GM19099 (cell line): ENCODE results near the gene MTNR1A.

Experiments used
- POLR2A ChIP-seq: IDR thresholded peaks from 3 replicates; pipeline ENCODE4 v1.6.1; 2011; ENCODE audit warnings: low read depth; ENCODE audit not compliant: insufficient read length; ENCODE audit errors: extremely low read depth

MTNR1A gene

DNA sequence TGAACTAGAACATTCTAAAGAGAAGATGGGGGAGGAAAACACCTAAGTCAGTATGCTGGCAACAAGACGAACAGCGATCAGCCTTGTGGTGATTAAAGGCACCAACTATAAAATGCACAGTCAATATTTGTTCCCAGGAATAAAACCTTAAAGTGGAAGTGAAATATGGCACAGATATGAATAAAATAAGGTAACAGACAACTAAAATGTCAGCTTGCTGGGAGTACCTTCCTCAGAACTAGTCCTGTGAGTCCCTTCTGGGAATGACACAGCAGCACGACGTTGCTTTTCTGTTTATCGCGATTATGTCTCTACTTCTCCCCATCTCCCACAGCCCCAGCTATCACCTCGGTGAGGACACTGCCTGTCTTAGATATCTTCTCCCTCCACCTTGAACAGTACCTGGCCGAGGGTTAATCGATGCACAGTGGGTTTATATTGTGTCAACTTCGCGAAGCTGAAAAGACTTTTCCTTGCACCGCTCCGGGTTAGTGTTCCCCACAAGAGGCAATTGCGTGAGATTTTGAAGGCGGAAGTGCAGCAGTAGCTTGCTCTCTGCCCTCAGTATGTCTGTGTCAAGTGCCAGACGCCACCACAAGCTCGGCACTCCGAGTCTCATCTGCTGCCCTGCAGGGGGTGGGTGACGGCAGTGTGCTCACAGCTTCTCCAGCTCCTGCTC is 17.4 kb downstream of the MTNR1A start:
- TF ChIP-seq POLR2A, result no peak

DNA sequence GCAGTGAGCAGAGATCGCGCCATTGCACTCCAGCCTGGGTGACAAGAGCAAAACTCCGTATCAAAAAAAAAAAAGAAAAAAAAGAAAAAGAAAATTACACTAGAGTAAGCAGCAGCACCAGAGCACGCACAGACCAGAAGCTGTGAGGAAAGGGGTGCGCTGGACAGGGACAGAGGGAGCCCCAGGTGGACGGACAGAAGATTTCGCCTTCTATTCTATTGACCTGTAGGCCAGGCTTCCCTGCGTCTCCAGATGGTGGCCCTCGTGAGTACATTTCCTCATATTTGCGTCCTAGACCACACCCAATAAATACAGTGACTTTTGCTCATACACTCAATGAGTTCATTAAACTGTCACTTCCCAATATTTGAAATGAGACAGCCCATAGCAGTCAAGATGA is 19.1 kb downstream of the MTNR1A start:
- no peak for TF ChIP-seq POLR2A

DNA sequence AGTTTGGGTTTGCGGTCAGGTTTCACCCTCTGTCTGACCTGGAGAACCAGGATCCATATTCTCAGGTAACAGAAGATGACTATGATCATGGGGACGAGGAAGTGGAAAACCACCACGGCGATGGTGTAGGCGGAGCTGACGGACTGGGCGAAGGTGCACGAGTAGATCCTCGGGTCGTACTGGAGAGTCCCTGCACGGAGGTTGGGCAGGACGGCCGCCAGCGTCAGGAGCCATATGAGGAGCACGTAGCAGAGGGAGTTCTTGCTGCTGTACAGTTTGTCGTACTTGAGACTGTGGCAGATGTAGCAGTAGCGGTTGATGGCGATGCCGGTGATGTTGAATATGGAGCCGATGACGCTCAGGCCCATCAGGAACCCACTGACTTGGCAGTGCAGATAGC is 21.3 kb downstream of the MTNR1A start:
- TF ChIP-seq POLR2A, result no peak

DNA sequence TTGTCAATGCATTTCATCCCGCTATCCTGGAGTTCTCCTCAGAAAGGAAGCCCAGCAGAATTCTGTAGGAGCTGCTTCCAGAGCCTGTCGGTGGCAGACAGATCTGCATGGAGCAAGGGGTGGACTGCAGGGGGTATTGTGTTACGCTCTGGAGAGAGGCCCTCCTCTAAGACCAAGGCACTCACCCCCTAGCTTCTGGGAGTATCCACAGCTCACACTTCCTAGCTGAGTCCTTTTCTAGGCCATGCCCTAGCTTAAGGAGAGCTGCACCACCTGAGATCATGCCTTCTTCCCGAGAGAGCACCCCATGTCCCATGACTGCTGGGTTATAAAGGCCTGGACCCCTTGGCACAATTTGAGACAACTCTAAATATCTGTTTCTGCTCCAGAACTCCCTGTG is 39.1 kb downstream of the MTNR1A start:
- no peak for TF ChIP-seq POLR2A

DNA sequence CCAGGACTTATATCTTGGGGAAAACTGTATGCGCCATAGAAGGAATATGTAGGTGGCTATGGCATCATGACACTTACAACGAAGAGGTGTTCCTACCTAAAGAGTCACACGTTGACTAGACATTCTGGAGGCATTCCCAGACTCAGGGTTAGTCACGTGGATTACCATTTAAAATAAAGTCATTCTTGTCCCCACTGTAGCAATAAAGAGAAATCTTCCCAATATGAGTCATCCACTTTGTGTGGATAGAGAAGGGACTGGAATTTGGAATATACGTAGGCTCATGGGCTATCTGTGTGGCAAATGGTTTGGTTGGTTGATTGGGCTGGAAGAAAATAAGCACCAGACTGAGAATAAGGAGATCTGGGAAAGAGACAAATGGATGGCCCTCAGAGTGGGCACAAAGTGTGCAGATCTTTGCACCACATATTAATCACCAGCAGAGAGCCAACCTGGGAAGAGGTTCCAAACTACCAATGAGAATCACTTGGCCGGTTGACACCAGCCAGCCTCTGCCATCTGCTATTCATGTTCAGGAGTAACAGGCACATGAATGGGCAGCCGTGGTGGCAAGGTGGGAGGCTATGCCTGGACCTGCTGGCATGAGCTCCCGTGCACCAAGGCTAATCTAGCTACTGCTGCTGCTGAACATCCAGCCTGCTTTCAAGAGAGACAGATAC is 41.0 kb downstream of the MTNR1A start:
- TF ChIP-seq POLR2A, result no peak

DNA sequence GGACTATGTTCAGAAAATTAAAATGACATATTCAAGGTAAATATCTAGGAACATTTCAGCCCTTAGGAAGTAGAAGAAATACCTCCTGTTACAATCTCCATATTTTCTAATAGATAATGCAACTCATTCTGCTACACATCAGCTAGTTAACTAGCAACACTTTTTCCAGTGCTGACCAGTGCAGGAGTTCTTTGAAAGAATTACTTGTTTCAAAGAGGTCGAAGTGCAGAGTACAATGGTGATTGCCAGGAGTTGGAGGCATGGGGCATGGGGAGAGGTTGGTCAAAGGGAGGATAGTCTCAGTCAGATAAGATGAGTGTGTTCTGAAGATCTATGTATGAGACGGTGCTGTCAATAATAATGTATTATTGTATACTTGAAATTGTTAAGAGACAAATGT is 53.1 kb downstream of the MTNR1A start:
- no peak for TF ChIP-seq POLR2A

DNA sequence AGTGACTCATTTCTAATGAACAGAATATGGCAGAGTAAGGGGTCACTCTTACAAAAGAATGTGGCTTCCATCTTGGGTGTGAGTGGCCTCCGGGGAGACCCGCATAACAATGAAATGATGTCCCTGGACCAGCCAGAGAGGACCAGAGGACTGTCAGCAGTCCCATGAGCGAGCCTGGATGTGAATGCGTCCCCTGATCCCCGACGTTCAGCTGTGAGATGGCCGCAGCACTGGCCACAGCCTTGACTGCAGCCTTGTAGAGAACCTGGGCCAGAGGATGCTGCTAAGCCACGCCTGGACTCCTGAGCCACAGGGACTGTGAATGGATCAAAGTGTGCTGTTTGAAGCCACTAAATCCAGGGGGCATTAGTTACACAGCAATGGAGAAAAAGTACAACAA is 53.8 kb downstream of the MTNR1A start:
- TF ChIP-seq POLR2A, result no peak

DNA sequence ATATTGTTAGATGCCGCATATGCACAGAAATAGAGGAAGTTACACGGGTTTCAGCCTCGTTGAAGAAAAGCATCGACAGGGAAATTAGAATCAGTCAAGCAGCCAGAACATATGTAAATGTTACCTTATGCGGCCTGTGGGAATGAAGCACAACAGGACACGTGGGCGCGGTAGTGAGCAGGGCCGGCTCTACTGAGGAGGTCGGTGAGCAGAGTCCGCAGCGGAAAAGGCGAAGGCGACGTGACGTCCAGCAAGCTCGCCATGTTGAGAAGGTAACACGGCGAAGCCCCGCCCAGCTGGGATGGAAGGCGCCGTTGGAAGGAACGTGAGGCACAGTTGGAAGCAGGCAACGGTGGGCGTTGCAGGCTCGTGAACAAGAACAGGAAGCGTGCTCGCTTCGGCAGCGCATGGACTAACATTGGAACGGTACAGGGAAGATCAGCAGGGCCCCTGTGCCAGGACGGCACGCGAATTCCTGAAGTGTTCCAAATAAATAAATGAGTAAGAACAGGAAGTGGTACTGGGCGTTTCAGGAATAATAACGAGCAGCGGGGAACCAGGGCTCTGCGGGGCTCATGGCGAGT is 54.6 kb downstream of the MTNR1A start:
- TF ChIP-seq POLR2A, result no peak

DNA sequence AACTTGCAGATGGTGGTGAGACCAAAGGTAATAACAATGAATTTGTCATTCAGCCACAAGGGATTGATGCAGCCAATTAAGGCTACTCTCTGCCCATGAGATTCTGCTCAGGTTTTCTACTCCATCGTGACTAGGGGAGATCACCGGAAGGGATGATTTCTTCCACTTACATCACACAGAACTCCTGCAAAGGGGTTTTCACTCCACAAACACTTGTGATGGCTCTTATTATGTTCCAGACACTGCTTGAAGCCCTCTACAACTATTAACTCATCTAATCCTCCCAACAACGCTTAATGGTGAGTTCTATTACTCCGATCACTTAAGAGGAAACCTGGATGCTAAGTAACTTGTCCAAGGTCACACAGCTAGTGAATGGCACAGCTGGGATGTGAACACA is 55.9 kb downstream of the MTNR1A start:
- TF ChIP-seq POLR2A, result no peak

DNA sequence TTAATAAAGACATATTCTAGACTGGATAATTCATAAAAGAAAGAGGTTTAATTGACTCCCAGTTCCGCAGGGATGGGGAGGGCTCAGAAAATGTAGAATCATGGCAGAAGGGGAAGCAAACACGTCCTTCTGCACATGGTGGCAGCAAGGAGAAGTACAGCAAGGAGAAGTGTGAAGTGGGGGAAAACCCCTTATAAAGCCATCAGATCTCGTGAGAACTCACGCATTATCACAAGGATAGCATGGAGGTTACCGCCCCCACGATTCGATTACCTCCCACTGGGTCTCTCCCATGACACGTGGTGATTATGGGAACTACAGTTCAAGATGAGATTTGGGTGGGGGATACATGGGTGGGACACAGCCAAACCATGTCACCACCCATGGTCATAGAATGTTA is 58.3 kb downstream of the MTNR1A start:
- TF ChIP-seq POLR2A, result no peak

DNA sequence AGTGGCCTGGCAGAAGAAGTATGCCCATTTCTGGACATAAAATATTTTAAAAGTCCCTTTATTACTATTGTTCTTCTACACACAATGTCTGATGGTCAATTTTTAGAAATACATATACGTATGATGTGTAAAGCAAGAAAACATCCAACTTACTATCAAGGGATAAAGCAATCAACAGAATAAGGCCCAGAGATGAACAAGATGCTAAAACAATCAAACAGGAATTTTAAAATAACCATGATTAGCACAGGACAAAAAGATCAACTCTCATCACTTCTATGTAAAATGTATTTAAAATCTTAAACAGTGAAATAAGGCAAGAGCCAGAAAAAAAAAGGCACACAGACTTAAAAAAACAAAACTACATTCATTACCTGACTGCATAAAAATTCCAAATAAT is 60.9 kb downstream of the MTNR1A start:
- no peak for TF ChIP-seq POLR2A

DNA sequence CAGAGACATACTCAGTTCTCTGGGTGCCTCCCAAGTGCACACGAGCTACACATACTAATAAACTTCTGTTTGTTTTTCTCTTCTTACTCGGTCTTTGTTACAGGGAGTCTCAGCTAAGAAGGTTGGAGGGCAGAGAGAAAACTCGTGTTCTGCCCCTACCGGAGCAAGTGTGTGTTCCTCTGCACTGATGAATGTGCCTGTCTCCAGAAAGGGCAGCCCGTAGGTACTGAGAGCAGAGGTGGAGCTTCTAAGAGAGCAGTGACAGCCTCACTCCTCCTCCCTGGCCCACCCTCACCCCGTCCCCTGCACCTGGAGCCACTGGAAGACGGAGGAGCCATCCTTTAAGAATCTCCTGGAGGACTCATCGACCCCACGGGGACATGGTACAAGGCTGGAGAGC is 67.6 kb downstream of the MTNR1A start:
- TF ChIP-seq POLR2A, result no peak

DNA sequence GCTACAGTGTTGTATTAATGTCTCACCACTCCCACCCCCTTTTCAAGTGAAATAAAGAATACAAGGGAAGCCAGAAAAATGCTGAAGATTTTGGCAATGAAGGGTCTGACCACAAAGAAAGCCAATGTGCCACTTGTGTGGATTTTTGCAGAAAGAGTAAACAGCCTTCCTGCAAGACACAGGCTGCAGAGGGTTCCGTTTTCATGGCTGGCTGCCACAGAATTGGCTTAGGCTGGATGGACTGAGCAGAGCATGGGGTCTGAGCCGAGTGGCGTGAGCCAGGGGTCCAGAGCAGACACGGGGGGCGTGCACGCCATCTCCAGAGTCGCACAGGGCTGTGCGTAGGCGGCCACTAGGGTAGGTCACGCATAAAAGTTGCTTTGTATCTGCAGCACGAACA is 69.2 kb downstream of the MTNR1A start:
- no peak for TF ChIP-seq POLR2A

DNA sequence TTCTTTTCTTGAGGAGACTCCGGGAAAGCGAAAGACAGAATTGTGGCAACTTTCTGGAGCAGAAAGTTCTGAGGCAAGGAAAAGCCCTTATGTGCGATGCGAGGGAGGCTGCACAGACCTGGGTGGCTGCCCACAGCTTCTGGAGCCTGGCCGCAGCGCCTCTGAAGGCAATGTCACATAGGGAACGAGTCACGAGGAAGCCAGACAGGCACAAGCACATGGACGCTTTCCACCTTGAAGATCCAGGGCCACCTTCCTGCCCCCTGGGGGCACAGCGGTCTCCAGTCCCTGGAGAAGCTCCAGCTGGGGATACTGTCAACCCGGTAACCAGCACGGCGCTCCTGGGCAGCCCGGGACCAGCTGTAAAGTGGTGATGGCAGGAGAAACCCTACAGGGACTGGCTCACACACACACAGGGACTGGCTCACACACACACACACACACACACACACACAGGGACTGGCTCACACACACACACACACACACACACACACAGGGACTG is 69.8 kb downstream of the MTNR1A start:
- no peak for TF ChIP-seq POLR2A

DNA sequence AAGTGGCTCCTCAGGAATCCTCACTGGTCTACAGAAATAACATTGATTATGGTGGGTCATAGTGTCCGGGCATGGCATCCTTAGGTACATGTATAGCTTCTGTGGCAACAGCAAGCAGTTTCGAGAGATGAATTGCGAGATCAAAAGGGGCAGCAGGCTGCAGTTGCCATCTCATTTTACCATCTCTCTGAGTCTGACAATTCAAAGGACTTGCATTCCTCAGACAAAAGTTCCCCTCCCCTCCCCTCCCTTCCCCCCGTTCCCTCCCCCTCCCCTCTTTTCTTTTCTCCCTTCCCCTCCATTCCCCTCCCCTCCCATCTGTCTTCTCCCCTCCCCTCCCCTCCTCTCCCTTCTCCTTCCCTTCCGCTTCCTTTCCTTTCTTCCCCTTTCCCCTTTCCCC is 70.2 kb downstream of the MTNR1A start:
- TF ChIP-seq POLR2A, result no peak

DNA sequence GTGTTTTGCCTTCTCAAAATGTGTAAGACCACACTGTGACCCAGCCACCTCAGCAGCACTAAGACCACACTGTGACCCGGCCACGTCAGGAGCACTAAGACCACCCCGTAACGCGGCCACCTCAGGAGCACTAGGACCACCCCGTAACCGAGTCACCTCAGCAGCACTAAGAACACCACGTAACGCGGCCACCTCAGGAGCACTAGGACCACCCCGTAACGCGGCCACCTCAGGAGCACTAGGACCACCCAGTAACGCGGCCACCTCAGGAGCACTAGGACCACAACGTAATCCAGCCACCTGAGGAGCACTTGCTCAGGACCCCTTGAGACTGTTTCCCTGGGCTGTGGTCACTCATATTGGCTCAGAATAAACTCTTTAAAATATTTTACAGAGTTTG is 71.7 kb downstream of the MTNR1A start:
- TF ChIP-seq POLR2A, result no peak
